NCI-H526 treated with DMSO at 0.1 percent for 48 hours (cell line): ENCODE results near the gene UQCC2.

Experiments
- DNase-seq: peaks from one replicate; lab custom pipeline; 2025; lab: John Stamatoyannopoulos, UW

The UQCC2 gene

GRCh38 chr6:33711140-33712129 lies at the start of gene UQCC2:
Gene UQCC2 (minus strand): TSS chr6:33711700. CDS start chr6:33711686, 14 bp downstream.
- peak; percentile 97 for DNase-seq

GRCh38 chr6:33759887-33760629 lies 48.6 kb upstream of the UQCC2 start:
- DNase-seq, result no peak

GRCh38 chr6:33758815-33759216 lies 47.3 kb upstream of the UQCC2 start:
- DNase-seq, result no peak

GRCh38 chr6:33757906-33758305 lies 46.4 kb upstream of the UQCC2 start:
- no peak for DNase-seq

- no peak for DNase-seq
Measured at GRCh38 chr6:33757113-33757512, 45.6 kb upstream of the UQCC2 start.

- no peak for DNase-seq
Measured at GRCh38 chr6:33756211-33756954, 44.9 kb upstream of the UQCC2 start.

GRCh38 chr6:33755070-33755869 lies 43.8 kb upstream of the UQCC2 start:
- peak; percentile 66 for DNase-seq

- no peak for DNase-seq
Measured at GRCh38 chr6:33754222-33754621, 42.7 kb upstream of the UQCC2 start.

- DNase-seq, result no peak
Measured at GRCh38 chr6:33752646-33753015, 41.1 kb upstream of the UQCC2 start.

GRCh38 chr6:33751771-33752645 lies 40.5 kb upstream of the UQCC2 start:
- DNase-seq, result peak; percentile 42

GRCh38 chr6:33750244-33750991 lies 38.9 kb upstream of the UQCC2 start:
- DNase-seq, result no peak

- DNase-seq, result no peak
Measured at GRCh38 chr6:33749401-33749800, 37.9 kb upstream of the UQCC2 start.

GRCh38 chr6:33748841-33749240 lies 37.3 kb upstream of the UQCC2 start:
- no peak for DNase-seq

GRCh38 chr6:33747823-33748222 lies 36.3 kb upstream of the UQCC2 start:
- DNase-seq, result no peak

GRCh38 chr6:33746651-33747100 lies 35.2 kb upstream of the UQCC2 start, which contains the start of gene IP6K3:
Gene IP6K3 (minus strand): TSS chr6:33746905. CDS start chr6:33735476, 11,429 bp downstream.
- no peak for DNase-seq

GRCh38 chr6:33746036-33746600 lies 34.6 kb upstream of the UQCC2 start:
- DNase-seq, result no peak

GRCh38 chr6:33745548-33745947 lies 34.0 kb upstream of the UQCC2 start:
- no peak for DNase-seq

- DNase-seq, result no peak
Measured at GRCh38 chr6:33744895-33745546, 33.5 kb upstream of the UQCC2 start.
